HG03575 (cell line): ENCODE results near the gene SLC4A11.

Source experiments
- ATAC-seq: cut with Tn5 transposase; IDR thresholded peaks from one replicate; pipeline ENCODE4 v1.9.1; 2021; ENCODE audit not compliant: unreplicated experiment, insufficient number of reproducible peaks, low FRiP score; ENCODE audit errors: extremely low read depth

Gene SLC4A11

DNA sequence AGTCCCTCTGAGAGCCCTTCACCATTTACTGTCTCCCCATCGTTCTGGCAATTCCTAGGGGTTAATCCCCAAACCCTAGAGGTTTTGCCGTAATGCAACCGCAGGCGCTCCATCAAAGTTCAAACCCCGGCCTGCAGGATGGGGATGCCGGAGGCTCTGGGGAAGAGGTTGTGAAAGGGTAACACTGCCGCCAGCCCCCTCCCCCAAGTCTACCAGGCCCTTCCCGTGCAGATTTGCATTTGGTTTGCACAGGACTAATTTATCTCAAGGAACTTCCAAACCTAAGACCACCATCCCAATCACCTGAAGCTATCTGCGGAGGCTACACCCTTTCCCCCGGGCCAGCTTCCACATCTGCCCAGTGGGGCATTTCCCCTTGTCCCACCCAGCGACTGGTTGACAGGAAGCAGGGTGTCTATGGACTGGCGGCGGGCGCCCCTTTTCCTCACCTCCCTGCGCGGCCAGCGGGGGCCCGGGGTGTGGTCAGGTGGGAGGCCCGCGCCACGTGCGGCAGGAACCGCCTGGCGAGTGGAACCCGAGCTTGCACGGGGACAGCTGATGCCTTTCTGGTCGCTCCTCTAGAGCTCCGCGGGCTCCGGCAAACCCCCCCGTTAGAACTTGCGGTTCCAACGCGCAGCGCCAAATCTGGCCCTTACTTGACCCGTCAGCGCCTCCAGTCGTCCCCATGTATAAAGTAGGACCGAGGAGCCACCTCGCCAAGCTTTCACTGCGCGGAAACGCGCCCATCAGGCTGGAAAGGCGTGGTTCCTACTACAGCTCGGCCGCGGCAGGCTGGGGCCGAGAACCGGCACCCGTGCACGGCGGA, 9.4 kb upstream of the SLC4A11 start:
- no peak for ATAC-seq

DNA sequence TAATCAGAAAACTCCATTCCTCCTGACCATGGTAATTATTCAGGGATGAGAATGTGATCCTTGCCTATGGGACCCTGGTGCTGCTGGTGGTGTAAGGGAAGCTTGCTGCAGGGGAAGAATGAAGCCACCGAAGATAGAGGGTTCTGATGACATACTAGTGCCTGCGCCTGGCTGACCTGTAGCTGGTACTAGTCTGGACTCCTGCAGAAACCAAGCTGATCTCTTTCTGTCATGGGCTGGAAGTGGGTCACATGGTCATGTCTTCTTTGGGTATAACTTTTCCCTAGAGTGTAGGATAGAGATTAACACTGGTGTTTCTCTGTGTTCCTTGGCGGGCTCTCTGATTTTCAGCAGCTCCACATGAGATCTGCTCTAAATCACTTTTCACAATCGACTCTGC, 8.6 kb upstream of the SLC4A11 start:
- ATAC-seq, result no peak

DNA sequence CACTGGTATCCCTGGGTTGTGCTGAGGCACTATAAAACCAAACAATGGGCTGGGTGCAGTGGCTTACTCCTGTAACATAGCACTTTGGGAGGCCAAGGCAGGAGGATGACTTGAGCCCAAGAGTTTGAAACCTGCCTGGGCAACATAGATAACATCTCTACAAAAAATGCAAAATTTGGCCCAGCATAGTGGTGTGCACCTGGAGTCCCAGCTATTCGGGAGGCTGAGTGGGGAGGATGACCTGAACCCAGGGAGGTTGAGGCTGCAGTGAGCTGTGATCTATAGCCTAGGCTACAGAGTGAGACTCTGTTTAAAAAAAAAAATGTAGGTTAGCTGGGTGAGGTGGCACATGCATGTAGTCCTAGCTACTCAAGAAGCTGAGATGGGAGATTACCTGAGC, 7.7 kb upstream of the SLC4A11 start:
- no peak for ATAC-seq

DNA sequence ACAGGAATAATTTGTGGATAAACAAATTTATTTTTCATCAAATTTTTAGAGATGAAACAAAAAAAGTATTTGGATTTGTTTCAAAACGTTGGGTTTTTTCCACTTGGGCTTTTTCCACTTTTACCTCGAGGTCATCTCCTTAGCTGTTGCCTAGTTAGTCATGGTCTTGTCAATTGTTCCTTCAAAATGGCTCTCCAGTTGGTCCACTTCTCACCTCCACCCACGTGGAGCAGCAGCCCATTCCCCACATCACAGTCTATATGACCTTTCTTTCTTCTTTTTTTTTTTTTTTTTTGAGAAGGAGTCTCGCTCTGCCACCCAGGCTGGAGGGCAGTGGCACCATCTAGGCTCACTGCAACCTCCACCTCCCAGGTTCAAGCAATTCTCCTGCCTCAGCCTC, 6.7 kb upstream of the SLC4A11 start:
- ATAC-seq, result no peak

DNA sequence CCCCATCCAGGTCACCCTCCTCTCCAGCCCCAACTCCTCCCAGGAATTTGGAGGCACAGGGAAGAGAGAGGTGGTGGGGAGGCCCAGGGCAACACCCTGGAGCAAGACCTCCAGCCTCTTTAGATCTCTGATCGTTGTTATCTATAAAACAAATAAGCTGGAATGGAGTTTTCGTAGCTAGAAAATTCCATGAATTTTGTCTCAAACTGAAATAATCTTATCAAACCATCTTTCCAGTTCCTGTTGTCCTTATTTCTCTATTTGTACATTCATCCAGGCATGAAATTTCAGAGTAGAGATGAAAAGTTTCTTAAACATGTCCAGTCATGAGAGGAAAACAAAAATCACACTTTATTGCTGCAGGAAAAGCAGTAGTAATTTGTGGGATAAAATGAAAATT, 6.2 kb upstream of the SLC4A11 start:
- ATAC-seq, result no peak

DNA sequence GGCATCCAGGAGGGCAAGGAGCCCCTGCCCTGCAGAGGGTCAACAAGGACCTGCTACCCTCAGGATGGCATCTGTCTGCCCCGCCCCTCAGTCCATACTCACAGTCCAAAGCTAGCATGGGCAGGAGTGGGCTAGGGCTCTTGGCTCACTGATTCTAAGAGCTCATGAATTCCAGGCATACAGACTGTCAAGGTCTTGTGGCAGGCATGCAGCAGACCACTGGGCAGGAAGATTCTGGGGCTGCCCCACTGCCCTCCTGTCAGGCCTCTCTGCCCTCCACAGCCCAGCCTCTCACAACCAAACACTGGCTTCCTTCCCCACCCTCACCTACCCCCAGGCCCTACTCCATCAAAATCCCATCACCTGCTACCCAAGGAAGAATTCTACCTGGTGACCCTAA, 5.6 kb upstream of the SLC4A11 start:
- no peak for ATAC-seq

DNA sequence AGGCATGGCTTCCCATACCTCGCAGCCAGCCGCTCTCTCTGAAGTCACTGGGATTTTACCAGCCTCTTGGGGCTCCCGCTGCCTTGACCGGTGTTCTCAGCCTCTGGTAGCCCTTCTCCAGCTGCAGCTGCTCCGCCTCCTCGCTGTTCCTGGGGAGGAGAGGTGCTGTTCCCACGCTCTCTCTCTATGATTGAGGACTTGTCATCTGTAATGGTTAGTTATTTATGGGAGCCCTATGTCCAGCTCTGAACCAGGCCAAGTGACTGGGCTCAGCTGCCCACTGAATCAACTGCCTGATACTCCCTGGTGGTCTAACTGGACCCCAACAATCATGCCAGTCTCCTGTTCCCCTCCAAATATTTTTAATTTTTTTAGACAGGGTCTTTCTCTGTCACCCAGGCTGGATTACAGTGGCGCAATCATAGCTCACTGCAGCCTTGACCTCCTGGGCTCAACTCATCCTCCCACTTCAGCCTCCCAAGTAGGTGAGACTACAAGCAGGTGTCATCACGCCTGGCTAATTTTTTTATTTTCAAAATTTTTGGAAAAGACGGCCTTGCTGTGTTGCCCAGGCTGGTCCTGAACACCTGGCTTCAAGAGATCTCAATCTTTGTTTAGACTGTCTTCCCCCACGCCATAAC, 4.8 kb upstream of the SLC4A11 start:
- ATAC-seq, result no peak

DNA sequence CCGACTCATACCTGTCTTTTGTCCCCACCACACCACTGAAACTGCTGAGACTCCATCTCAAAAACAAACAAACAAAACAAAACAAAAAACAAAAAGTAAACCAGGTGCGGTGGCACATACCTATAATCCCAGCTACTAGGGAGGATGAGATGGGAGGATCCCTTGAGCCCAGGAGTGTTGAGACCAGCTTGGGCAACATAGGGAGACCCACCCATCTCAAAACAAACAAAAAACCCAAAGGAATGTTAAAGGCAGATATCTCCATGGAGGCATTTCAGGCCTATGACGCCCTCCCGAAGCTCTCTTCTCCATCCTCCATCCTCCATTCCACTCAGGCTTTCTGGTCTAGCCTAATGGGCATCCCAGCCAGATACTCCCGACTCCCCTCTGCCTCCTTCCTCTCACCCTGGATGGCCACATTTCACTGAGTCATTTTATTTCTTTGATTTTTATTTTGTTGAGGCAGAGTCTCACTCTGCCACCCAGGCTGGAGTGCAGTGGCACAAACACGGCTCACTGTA, 3.2 kb upstream of the SLC4A11 start:
- no peak for ATAC-seq

DNA sequence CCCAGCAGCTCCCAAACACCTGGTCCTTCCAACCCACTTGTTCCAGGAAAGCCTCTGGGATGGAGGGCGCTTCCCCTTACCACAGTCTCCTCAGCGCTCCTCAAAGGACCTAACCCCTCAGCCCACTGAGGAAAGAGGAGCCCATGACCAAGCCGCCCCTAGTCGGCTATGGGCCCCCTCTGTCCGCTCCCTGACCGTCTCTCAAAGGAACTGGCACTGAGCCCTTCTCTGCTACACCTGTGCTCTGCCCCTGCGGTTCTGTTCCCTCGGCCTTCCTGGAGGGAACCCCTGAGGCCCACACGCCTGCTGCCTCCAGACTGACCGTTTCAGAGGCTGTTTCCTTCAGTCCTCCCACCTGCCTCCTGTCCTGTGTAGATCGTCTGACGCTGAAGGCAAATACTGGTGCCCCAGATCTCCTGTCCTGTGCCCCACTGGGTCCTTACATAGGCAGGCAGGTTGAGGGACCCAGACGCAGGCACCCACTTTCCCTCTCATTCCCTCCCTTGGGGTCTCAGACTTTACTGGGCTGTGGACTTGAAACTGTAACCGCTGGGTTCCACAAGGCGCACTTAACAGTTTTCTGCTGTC, 1.9 kb upstream of the SLC4A11 start:
- ATAC-seq, result no peak

DNA sequence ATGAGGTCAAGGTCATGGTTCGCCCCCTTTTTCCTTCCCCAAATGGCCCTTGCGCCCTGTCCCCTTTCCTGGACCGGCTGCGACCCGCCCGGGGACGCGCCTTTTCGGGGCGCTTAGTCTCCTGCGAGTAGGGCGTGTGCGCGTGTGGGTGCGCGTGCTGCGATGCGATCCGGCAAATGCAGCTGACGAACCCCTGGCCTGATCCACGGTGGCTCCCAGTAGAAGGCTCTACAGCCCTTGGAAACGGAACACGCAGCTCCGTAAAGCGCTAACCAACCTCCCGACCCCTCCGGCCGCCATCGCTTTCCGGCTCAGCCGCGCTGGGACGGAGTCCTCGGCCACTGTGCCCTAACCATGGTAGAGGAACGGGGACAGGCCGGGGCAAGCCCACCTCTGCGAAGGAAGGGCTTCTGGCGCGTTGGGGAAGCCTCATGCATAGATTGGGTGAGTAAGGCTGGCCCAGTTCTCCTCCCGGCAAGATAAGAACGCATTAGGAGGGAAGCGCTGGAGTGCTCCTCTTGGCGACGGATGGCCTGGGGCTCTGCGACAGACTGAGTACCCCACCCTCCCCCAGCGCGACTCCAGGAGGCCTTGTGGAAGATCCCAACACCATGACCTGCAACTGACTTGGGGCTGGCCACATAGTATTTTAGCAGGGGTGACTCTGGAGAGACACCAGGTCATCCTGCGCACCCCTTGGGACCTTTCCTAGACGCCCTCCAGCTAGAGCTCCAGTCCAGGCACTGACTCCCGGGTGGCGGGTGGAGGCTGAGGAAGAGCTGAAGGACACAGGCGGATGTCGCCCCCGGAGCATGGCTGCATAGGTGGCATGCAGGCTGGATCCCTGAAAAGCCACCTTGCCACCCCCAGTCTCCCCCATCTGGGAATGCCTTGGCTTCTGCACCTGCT, 1.1 kb upstream of the SLC4A11 start:
- no peak for ATAC-seq

DNA sequence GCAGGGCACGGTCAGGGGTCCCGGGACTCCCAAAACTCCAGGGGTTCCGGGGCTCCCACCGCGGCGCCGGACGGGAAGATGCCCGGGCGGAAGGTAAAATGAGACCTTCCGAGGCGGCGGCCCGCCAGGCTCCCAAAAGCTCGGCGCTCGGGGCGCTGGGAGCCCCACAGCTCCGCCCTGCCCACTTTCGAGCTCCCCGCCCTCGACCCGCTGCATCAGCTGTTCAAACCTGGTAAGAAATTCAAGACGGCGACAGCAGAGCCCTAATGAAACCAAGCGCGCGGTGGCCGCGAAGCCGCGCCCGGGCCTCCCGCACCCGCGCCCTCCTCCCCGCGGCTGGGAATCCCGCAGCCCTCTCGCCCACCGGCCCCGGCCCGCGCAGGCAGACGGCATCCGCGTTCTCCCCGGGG, 369 bp downstream of the SLC4A11 start:
- ATAC-seq, result no peak

DNA sequence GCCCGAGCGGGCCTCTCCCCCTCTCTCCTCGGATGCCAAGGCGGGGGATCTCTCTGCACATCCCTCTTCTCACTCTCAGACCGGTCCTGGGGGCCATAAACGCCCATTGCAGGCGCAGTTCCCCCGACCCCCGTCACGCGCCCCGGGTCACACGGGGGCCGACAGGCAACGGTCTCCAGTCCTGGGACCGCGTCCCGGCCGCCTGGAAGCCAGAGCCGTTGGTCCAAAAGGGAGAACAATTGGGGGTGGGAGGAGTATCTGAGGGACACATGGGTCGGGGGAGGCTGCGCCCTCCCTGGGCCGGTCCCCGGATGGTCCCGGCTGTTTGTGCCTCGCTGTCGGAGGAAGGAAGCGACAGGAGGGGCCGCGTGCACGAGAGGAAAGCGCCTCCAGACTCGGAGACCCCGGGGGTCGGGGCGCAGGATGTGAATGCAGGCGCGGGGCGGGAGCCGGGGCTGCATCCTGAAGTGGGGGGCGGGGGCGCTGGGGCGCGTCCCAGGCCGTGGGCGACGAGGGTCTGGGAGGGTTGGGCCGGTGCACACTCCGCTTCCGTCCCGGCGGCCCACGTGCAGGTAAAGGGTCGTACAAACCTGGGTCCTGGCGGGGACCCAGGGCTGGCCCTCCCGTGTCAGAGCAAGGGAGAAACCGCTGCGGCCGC, 903 bp downstream of the SLC4A11 start:
- no peak for ATAC-seq

DNA sequence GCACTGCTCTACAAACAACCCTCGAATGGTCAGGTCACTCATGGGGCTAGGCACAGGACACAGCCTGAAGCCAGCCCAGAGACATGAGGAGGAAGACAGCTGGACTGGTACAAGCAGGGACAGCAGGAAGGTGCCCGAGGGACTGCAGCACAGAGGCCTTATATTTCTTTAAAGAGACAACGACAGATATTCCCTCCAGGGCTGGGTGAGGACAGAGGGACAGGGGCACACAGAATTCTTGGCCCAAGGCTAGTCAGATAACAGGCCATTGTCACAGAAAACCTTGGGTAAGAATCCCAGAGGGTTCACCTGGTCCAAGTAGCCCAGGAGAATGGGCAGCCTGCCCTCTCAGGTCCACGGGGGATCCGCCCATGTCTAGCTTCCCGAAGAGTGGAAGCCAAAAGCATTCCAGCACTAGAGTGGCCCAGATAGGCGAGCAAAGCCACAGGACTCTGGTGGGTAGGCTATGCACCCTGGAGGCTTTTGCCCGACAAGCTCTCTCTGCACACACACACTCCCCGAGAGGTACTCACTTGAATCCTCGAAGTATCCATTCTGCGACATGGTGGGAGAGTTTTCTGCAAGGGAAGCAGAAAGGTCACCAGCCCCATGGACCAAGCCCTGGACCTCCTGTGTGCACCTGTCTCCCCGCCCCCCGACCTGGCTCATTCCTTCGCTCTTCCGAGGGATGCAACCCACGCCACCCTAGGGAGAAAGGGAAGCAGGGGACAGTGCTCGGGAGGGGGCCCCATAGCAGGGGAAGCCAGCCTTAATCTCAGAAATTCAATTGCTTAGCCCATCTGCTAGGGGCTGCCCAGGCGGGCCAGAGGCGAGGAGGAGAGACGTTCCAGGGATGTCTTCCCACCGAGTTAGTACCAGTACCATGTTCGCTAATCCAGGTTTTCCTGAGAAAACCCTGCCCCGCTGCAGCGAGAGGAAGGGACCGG, 1.7 kb downstream of the SLC4A11 start:
- no peak for ATAC-seq

DNA sequence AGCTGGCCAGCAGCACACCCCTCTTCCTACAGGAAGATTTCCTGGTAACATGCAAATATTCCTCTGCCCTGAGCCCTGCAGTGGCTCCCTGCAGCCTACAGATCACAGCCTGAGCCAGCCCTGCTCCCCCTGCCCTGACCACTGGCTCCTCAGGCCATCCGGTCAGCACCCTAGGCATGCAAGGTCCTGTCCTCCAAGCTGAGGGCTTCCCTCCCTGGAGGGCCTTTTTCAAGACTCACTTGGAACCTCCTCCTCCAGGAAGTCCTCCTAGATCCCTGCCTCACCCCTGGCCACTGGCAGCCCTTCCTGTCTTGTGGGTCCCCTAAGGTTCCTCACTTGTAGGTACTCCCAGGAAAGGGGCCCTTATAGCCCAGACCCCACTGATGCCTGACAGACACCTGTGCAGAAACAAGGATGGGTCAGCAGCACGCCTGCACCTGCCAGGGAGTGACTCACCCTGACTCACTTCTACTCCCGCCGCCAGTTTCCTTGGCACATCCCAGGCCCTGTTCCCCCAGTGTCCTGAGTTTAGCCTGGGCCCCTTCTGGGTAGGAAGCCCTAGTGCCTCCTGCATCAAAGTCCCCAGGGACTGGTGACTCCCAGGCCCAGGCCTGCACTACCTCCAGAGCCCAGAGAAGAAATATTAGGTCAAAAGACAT, 3.2 kb downstream of the SLC4A11 start:
- ATAC-seq, result no peak

DNA sequence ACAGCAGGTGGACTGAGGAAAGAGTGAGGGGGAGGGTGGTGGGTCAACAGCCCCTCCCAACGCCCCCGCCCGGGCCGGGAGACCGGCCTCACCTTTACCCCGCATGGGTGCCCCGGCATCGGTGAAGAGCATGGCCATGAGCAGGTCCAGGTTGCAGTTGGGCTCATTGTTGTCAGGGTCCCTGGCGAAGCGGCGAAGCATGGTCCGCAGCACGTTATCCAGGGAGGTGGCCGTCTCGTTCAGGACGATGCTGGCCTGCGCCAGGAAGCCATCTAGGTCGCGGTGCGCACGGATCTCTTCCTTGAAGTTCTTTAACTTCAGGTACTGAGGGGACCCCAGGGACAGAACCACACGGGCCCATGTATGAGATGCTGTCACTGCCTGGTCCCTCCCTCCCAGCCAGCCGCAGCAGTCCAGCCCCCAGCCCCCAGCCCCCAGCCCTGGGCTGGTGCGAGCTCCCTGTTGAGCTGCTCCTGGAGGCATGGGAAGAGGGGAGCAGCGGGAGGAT, 4.9 kb downstream of the SLC4A11 start:
- ATAC-seq, result no peak

DNA sequence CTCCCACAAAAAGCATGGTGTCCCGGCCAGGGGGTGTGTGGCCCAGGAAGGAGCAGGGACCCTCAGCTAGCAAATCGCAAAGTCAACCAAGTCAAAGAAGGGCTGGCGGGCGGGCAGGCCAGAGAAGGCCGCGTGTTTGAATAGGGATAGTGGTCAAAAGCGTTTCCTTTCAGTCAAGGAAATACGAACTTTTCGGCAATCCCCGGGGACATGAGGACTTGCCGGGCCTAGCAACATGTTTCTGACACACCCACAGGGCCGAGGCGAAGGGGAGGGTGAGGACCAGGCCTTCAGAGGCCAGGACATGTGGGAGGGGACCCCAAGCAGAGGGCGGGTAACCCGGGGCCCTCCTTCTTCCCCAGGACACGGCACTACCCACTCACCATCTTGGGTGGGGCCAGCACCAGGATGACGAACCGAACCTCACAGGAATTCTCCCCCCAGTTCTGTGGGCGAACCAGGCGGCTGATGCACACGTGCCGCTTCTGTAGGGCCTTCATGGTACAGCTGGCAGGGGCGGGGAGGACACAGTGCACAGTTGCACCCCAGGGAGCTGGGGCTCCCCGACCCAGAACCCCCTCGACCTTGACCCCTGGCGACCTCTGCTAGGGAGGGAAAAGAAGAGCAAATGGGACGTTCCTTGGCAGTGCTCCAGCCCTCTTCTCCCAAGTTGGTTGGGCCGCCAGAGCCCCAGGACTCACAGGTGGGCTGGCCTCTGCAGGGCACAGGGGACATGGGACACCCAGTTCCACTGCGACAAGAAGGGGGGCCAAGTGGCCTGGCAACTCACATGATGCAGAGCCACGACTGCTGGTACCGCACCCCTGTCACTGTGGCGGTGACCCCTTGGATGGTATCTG, 5.6 kb downstream of the SLC4A11 start:
- ATAC-seq, result no peak
